Activated effector memory CD4-positive, alpha-beta T cell treated with anti-CD3 and anti-CD28 coated beads, Interleukin-2, amount 50 U/mL, for 16 hours (primary cell): ENCODE results near the gene VPS54.
"Not testable (repeated sequence)": the region's sequence is repeated elsewhere in the genome, so short reads cannot be mapped to it uniquely, and the experiment has no call there.

ENCODE experiments used
- DNase-seq: peaks from one replicate; pipeline ENCODE4 v3.0.0-alpha.2; 2020

The VPS54 gene

DNA sequence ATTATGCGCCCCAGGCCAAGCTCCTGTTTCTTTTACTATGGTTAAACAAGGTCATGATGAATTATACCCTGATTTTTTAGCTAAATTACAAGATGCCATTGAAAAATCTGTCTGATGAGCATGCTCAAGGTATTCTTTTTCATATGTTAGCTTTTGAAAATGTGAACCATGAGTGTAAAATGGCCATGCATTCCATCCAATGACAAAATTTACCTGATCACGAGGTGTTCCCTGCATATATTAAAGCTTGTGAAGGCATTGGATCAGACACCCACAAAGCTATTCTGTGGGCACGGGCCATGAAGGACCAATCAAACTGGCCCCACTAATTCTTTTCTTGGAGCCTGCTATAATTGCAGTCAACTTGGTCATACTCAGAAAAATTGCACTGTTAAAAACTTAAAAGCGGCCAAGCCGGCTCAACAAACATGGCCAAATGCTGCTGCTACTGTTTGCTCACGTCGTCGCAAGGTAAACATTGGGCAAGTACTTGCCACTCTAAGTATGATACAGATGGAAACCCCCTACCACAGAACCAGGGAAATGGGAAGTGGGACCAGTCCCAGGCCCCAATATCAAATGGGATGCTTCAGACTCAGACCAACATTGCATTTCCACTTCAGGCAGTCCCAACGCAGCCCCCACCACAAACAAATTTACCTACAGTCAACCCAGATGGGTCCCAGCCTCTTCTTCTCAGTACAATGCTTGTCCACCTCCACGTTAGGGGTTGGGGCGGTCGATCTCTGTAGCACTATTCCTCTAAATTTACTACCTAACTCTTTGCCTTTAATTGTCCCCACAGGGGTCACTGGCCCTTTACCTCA is 27.8 kb downstream of the VPS54 start:
- not testable (repeated sequence) for DNase-seq

DNA sequence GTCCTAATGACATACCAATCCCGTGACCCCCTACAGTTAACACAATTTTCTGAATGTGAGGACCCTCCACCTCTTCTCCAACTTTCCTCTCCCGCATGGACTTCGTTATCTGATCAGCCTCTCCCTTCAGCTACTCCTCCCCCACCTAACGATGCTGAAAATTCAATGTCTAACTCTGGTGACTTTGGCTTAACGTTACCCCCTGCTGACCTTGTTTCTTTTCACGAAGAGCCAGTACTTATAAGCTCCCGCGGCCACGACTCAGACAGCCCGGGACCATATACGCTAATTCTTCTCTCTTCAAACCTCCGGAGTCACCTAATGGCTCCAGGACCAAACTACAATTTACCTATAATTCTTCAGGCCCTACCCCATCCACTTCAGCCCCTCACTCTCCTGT is 29.2 kb downstream of the VPS54 start:
- no peak for DNase-seq

DNA sequence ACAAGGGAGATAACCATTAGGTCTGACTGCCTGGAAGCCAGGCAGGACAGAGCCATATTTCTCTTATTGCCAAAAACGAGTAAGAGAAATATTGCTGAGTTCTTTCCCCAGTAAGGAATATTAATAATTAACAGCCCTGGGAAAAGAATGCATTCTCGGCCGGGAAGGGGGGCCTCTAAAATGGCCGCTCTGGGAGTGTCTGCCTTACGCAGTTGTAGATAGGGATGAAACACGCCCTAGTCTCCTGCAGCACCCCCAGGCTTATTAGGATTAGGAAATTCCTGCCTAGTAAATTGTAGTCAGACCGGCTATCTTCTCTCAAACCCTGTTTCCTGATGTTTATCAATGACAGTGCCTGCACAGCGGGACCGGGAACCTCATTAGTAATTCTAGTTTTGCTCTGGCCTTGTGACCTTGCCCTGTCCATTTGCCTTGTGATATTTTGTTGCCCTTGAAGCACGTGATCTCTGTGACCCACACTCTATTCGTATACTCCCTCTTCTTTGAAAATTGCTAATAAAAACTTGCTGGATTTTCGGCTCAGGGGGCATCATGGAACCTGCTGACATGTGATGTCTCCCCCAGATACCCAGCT is 30.3 kb downstream of the VPS54 start:
- not testable (repeated sequence) for DNase-seq

DNA sequence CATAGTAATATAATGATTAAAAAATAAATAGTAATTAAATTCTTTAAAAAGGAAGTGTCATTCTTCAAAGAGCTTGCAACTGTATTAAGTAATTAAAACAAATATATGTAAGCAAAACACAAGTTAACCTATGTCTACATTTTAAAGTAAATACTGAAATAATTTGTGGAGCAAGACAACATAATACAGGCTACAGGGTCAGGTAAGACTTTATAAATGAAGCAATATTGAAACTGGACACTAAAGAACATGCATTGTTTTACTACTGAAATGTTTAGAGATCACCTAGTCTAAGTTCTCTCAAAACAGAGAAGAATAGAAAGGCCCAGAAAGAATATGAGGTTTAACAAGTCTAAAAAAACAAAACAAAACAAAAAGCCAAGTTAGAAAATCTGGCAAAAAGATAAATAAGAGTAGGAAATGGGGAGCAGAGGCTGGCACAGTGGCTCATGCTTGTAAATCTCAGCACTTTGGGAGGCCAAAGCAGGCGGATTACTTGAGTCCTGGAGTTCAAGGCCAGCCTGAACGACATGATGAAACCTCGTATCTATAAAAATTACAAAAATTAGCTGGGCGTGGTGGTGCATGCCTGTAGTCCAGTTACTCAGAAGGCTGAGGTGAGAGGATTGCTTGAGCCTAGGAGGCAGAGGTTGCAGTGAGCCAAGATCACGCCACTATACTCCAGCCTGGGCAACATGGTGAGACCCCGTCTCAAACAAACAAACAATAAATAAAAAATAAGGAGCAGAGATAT is 34.4 kb downstream of the VPS54 start:
- DNase-seq: no peak

DNA sequence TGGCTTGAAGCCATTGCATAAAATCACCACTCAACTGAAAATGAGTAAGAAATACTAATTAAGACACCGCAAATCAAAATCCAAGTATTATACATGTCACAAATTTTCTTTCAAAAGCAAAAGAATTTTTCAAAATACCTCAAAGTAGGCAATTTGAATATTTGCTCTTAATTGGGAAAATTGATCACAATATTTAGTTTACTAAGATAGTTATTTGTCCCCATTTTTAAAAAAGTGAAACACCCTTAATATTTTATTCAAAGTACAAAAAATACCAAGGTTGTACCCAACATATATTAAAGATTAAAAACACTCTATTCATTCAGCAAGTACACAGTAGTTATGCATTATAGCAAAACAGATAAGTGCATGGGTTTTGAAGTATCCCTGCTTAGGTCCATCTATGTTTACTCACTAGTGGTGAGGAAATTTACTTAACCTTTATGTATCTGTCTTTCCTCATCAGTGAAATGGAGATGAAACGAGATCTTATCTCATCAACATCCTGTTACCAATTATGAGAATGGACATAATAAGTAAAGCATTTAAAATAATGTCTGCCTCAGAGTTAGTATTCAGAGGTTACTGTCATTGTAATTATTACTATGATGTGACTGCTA is 35.1 kb downstream of the VPS54 start:
- DNase-seq: no peak

DNA sequence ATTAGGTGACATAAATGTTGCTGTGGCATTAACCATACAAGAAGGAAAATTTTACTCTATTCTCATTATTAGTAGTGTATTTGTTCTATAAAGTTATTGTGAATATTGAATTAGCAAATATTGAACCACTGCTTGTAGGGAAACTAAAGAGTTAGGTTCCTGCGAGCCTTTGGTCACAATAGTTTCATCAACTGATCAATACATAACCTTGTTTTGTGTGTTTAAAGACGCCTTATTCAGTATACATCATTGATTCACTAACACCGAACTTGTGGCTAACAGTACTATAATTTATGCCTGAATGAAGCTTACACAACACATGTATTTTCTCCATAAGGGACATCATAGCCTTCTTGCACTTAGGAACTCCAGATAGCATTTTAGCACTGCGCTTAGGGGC is 36.9 kb downstream of the VPS54 start:
- no peak for DNase-seq

DNA sequence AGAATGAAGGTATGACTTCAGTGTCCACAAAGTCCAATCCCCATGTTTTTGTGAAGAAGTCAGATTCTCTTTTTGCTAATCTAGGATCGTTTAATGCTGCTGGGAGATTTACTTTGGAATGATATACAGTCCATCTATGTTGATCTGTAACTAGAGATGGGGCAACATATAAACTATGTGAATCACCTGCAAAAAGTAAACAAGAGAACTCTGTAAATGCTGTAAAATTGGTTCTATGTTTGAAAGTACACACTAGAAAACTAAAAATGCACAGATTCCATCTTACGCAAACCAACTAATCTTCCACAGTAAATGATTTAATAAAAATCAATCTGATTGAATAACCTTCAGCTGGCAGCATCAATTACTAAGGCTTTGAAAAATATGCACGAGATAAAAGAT is 37.5 kb downstream of the VPS54 start:
- no peak for DNase-seq

DNA sequence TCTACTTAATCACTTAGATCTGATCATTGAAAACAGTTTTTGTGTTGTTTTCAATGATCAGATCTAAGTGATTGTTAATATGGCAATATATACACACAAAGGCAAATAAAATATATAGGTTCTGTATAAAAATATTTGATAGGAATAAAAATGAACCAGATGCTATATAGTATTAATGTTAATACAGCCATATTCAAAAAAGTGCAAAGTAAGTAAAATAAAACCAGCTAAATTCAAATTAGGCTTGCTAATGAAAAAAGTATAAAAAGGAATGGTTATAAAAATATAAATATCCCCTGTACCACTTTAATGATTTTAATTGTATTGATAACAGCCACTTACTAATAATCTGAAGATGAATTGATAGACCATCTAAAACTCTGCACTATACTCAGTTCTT is 38.4 kb downstream of the VPS54 start:
- DNase-seq: no peak

DNA sequence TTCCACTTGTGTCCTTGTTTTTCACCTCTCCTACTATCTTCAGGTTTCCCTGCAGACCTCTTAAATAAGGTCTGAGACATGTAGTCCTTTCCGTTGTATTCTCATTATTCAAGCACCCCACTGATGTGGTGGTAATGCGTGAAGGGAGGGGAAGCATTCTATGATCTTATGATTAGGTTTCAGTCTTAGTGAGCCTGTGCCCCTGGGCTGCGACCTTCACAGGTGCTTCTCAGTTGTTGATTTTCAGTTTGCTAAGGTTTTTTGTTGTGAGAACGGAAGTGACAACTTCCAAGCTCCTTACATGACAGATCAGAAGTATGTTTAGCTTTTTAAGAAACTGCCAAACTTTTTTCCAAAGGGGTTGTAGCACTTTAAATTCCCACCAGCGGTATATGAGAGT is 41.3 kb downstream of the VPS54 start:
- no peak for DNase-seq

DNA sequence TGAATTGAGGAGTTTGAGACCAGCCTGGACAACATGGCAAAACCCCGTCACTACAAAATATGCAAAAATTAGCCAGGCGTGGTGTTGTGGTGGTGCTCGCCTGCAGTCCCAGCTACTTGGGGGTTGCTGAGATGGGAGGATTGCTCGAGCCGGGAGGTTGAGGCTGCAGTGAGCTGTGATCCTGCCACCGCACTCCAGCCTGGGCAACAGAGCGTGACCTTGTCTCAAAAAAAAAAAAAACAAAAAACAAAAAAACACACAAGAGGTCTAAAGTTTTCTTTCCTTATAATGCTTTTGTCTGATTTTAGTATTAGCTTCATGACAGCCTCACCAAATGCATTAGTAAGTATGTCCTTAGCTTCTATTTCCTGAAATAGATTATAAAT is 43.1 kb downstream of the VPS54 start:
- no peak for DNase-seq

DNA sequence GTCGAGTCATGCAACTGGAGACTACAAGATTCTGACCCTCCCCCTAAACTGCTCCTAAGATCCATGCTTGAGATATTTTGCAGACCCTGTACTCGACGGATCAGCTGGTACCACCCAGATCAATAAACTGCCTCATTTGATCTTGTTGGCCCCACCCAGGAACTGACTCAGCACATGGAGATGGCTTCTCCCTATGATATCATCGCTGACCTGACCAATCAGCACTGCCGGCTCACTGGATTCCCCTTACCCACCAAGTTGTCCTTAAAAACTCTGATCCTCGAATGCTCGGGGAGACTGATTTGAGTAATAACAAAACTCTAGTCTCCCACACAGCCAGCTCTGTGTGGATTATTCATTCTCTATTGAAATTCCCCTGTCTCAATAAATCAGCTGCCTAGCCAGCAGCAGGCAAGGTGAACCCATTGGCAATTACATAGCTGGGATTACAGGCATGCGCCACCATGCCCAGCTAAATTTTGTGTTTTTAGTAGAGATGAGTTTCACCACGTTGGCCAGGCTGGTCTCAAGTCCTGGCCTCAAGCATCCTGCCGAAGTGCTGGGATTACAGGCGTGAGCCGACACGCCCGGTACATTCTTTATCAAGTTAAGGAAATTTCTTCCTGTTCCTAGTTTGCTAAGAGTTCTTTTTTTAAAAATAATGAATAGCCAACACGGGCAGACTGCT is 43.6 kb downstream of the VPS54 start:
- no peak for DNase-seq

DNA sequence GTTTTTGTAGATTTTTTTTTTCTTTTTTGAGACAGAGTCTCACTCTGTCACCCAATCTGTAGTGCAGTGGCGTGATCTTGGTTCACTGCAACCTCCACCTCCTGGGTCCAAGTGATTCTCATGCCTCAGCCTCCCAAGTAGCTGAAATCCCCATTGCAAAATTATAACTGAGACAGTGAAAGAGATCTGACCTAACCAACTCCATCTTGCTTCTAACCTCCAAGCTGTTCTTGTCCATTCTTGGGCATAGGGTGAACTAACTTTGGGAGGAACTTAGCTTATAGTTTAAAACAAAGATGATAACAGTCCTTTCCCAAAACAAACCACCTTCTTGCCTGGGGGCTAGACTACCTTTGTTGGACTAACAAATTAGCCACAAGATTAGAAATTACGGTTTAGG is 44.2 kb downstream of the VPS54 start:
- DNase-seq: not testable (repeated sequence)

DNA sequence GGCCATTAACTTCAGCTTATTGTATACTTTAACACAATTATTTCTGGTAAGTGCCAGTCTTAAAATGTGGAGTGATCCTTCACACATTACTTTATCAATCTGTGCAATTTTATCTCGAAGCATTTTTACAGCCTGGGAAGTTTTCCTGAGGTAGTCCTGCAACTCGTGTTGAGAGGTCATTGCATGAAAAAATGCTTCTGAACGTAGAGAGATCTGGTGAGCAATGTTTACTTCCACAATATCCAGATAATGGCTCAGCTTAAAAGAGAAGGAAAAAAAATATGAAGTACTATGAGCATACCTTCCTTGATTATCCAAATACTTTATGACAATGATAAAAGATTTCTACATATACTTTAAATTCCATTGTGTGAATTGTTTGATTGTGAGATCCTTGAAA is 57.0 kb downstream of the VPS54 start:
- DNase-seq: no peak

DNA sequence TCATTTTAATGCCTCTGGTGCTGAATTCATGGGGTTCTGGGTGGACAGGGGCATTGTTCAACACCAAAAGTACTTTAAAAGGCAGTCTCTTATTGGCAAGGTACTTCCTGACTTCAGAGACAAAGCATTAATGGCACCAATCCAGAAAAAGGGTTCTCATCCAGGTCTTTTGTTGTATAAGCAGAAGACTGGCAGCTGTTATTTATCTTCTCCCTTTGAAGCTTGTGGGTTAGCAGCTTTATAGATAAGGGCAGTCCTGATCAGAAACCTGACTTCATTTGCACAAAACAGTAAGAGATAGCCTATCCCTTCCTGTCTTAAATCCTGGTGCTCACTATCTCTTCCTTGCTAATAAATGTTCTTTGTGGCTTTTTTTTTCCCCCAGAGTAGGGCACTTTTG is 68.8 kb downstream of the VPS54 start:
- no peak for DNase-seq

DNA sequence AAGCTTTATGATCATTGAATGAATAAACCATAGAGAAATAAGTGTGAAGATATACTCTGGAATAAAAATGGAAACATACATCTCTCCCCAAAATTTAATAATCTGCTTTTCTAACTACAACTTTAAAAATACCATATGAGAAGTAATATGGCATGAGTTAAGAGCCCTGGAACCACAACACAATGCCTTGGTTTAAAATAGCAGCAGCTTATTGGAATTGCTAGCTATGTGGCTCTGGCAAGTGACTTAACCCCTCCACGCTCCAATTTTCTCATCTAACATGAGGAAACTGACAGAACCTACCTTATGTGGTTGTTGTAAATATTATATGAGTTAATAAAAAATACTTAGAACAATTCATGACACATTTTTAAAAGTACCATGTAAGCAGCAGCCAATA is 76.4 kb downstream of the VPS54 start:
- no peak for DNase-seq

DNA sequence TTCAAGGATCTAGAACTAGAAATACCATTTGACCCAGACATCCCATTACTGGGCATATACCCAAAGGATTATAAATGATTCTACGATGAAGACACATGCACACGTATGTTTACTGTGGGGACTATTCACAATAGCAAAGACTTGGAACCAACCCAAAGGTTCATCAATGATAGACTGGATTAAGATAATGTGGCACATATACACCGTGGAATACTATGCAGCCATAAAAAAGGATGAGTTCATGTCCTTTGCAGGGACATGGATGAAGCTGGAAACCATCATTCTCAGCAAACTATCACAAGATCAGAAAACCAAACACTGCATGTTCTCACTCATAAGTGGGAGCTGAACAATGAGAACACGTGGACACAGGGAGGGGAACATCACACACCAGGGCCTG is 87.1 kb downstream of the VPS54 start:
- not testable (repeated sequence) for DNase-seq

DNA sequence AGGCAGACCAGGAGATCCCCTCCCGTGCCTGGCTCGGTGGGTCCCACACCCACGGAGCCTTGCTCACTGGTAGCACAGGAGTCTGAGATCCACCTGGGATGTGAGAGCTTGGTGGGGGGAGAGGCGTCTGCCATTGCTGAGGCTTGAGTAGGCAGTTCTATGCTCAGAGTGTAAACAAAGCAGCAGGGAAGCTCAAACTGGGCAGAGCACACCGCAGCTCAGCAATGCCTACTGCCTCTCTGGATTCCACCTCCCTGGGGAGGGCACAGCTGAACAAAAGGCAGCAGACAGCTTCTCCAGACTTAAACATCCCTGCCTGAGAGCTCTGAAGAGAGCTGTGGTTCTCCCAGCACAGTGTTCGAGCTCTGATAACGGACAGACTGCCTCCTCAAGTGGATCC is 92.4 kb downstream of the VPS54 start:
- DNase-seq: no peak

DNA sequence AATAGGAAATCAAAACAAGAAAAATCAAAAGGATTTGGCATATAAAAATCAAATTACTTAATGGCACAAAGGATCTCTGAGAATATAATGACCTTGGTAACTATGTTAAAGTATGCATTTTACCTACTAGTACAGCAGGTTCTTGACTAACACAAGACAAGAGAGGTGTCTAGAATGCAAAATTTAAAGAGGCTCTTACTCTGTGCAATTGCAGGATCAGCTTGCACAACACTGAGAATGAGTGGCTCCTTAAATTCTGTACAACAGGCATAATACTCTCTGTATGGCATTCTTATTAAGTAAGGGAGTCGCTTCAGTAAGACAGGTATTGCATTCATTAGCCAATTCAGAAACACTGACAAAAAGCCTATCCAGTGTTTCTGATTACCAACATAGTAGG is 104.9 kb downstream of the VPS54 start:
- DNase-seq: no peak

DNA sequence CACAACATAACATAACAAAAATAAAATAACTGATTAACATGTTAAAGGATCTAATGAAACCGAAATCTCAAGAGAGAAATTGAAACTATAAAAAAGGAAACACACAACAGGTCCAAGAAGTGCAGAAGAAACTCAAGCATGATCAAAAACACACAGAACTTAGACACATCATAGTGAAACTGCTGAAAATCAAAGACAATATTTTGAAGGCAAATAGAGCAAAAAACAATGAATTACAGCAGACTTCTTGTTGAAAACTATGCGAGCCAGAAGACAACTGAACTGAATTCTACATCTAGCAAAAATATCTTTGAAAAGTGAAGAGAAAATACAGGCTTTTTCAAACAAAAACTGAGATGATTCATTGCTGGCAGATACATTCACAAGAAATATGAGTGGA is 116.2 kb downstream of the VPS54 start:
- DNase-seq: no peak

DNA sequence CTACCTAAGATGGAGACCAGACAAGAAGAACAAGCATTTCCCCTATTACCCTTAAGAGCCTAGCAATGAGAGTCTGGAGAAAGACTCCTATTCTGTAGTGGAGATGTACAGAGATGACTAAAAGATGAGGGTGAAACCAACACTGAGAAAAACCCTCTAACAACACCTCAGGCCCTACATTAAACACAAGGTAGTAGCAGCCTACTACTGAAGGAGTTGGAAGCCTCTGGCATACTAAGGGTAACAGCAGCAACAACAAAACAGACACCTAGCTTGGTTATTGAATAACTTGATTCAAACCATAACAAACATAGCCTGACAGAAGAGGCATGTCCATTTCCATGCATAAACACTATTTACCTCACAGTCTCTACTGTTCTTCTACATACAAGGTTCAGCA is 117.1 kb downstream of the VPS54 start:
- DNase-seq: no peak

DNA sequence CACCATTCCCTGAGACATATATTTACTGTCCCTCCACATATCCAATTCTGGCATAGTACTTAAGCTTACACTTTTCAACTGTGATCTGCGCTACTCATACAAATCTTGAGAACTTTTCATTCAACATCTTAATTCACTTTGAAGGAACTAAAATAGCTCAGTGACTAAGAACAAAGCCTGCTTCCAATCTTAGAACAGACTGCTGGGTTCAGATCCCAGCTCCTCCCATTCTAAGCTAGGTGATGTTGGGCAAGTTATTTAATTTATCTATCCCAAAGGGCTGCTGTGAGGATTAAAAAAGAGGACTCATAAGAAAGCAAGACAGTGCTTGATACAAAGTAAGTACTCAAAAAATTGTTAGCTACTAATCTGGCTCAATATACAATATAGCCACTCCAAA is 119.6 kb downstream of the VPS54 start:
- no peak for DNase-seq

DNA sequence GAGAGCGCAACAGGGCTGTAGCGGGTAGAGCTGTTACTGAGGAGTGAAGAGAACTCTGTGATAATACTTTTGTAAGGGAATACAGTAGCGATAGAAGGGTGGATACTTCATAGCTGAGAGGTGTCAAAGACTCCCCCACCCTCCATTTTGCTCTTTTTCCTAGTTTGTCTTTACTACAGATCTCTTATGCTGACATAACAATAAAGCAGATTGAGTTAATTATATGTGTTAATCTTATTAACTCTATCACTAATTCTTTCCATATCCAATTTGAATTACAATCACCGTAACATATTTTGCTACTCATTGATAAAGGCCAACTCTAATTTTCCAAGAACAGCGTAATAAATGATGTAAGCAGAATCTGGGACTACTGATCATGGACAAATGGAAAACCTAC is 120.4 kb downstream of the VPS54 start:
- DNase-seq: no peak

DNA sequence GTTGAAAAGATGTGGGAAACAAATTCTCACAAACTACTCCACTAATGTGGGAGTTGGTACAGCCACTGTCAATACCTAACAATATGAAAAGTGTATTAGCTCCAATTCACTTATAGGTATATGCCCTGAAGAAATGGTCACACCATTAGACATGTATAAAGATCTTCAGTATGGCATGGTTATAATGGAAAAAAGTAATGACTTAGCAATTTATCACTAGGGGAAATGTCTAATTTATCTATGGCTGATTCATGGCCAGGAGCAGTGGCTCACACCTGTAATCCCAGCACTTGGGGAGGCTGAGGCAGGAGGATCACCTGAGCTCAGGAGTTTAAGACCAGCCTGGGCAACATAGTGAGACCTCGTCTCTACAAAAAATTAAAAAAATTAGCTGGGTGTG is 125.1 kb downstream of the VPS54 start:
- no peak for DNase-seq
